Activated T-helper 9 cell treated with anti-CD3 and anti-CD28 coated beads, Interleukin-2, amount 50 U/mL, for 16 hours (primary cell): Measurements from ENCODE around the gene HNRNPF.
A peak's percentile ranks its signal among the peaks of the same experiment; 100 is the strongest.
"Not testable (repeated sequence)": the region's sequence is repeated elsewhere in the genome, so short reads cannot be mapped to it uniquely, and the experiment has no call there.

Experiments used
- DNase-seq: peaks from one replicate; pipeline ENCODE4 v3.0.0-alpha.2; 2020; ENCODE audit warnings: low read depth

The HNRNPF gene

GRCh38 chr10:43350156-43350555, 58.8 kb downstream of the HNRNPF start:
- no peak for DNase-seq

GRCh38 chr10:43348511-43349312, 60.3 kb downstream of the HNRNPF start:
- DNase-seq = peak; percentile 76

- DNase-seq = no peak
Measured at GRCh38 chr10:43347997-43348396, 61.0 kb downstream of the HNRNPF start.

- no peak for DNase-seq
Measured at GRCh38 chr10:43344051-43344450, 64.9 kb downstream of the HNRNPF start.

- DNase-seq = no peak
Measured at GRCh38 chr10:43343126-43343525, 65.9 kb downstream of the HNRNPF start.

- DNase-seq = no peak
Measured at GRCh38 chr10:43342279-43343125, 66.5 kb downstream of the HNRNPF start.

GRCh38 chr10:43341450-43341849, 67.5 kb downstream of the HNRNPF start:
- no peak for DNase-seq

GRCh38 chr10:43340619-43341018, 68.4 kb downstream of the HNRNPF start:
- DNase-seq = no peak

- no peak for DNase-seq
Measured at GRCh38 chr10:43340101-43340500, 68.9 kb downstream of the HNRNPF start.

- no peak for DNase-seq
Measured at GRCh38 chr10:43339136-43339535, 69.8 kb downstream of the HNRNPF start.

- no peak for DNase-seq
Measured at GRCh38 chr10:43338117-43338516, 70.9 kb downstream of the HNRNPF start.

GRCh38 chr10:43337536-43337935, 71.5 kb downstream of the HNRNPF start:
- DNase-seq = not testable (repeated sequence)

GRCh38 chr10:43336641-43337318, 72.2 kb downstream of the HNRNPF start:
- DNase-seq = no peak

- no peak for DNase-seq
Measured at GRCh38 chr10:43336061-43336460, 72.9 kb downstream of the HNRNPF start.
